BE2C (cell line): ENCODE measurements around the gene CHL1.

ENCODE experiments used
- DNase-seq: peaks from one replicate; pipeline ENCODE4 v3.0.0-alpha.2; 2020
- H3K27me3 ChIP-seq: fragments of 250-450 bp; sonication (Bioruptor Pico); 2 replicates; pipeline ENCODE4 v1.5.1; 2020; ENCODE audit warnings: mild to moderate bottlenecking
- H3K36me3 ChIP-seq: fragments of 250-450 bp; sonication (Bioruptor Pico); 2 replicates; pipeline ENCODE4 v1.5.1; 2020; ENCODE audit warnings: mild to moderate bottlenecking
- H3K4me1 ChIP-seq: fragments of 250-450 bp; sonication (Bioruptor Pico); 2 replicates; pipeline ENCODE4 v1.5.1; 2020
- H3K4me3 ChIP-seq: 2 replicates; pipeline ENCODE4 v1.5.1; 2011; ENCODE audit warnings: low read depth, low read length
- H3K9me3 ChIP-seq: fragments of 250-450 bp; sonication (Bioruptor Pico); 2 replicates; pipeline ENCODE4 v1.5.1; 2020
- CTCF ChIP-seq: IDR thresholded peaks from 2 replicates; pipeline ENCODE4 v1.5.1; 2012; ENCODE audit warnings: mild to moderate bottlenecking, low read depth, low read length

CHL1 gene

GRCh38 chr3:330494-331115, 134.0 kb downstream of the CHL1 start:
- H3K27me3 ChIP-seq: no peaks in the 10 kb centered on the region
- no peaks in the 10 kb centered on the region for H3K36me3 ChIP-seq
- no peaks in the 10 kb centered on the region for H3K4me1 ChIP-seq
- TF ChIP-seq CTCF: no peak
- H3K4me3 ChIP-seq: no peak overlapping the region
- DNase-seq: no peak
- H3K9me3 ChIP-seq: no peaks in the 10 kb centered on the region

- Histone ChIP-seq H3K4me3 (no peak overlapping the region), H3K9me3 (no peaks in the 10 kb centered on the region), H3K4me1 (no peaks in the 10 kb centered on the region), H3K36me3 (no peaks in the 10 kb centered on the region), H3K27me3 (no peaks in the 10 kb centered on the region)
- no peak for TF ChIP-seq CTCF
- no peak for DNase-seq
Measured at GRCh38 chr3:331881-332280, 135.3 kb downstream of the CHL1 start.

GRCh38 chr3:332701-333100, 136.1 kb downstream of the CHL1 start:
- no peak for TF ChIP-seq CTCF
- Histone ChIP-seq H3K27me3 (no peaks in the 10 kb centered on the region), H3K4me1 (no peaks in the 10 kb centered on the region), H3K4me3 (no peak overlapping the region), H3K36me3 (no peaks in the 10 kb centered on the region), H3K9me3 (no peaks in the 10 kb centered on the region)
- DNase-seq: no peak

GRCh38 chr3:335240-335639, 138.7 kb downstream of the CHL1 start:
- Histone ChIP-seq H3K4me3 (no peak overlapping the region), H3K9me3 (no peaks in the 10 kb centered on the region), H3K4me1 (no peaks in the 10 kb centered on the region), H3K36me3 (no peaks in the 10 kb centered on the region), H3K27me3 (no peaks in the 10 kb centered on the region)
- DNase-seq: no peak
- TF ChIP-seq CTCF: no peak

GRCh38 chr3:339351-339750, 142.8 kb downstream of the CHL1 start:
- H3K27me3 ChIP-seq: no peaks in the 10 kb centered on the region
- no peaks in the 10 kb centered on the region for H3K4me1 ChIP-seq
- TF ChIP-seq CTCF: no peak
- DNase-seq: no peak
- H3K4me3 ChIP-seq: no peak overlapping the region
- no peaks in the 10 kb centered on the region for H3K36me3 ChIP-seq
- no peaks in the 10 kb centered on the region for H3K9me3 ChIP-seq

GRCh38 chr3:341998-342397, 145.4 kb downstream of the CHL1 start:
- no peak for DNase-seq
- TF ChIP-seq CTCF: no peak
- Histone ChIP-seq H3K36me3 (no peaks in the 10 kb centered on the region), H3K4me3 (no peak overlapping the region), H3K4me1 (no peaks in the 10 kb centered on the region), H3K27me3 (no peaks in the 10 kb centered on the region), H3K9me3 (no peaks in the 10 kb centered on the region)
